Adipose tissue (tissue), 3 donors: ENCODE results near the gene HOXC10. TPM values are rescaled to one million over a fixed set of nuclear protein-coding genes. Genes with fewer than 3 reads are reported as not detected.

Source experiments
- H3K27ac ChIP-seq: one replicate; pipeline ENCODE4 v1.5.1; 2013; ENCODE audit warnings: low read depth, low read length
- WGBS, 3 donors: extraction: QIAGEN DNeasy Blood & Tissue Kit; methylation state at CpG; one replicate each; pipeline ENCODE4 v1.1.7; 2013; 5-methylcytosine and 5-hydroxymethylcytosine counted together
- polyA plus RNA-seq, 3 donors: library from polyadenylated mRNA; stranded (reverse); fragments of 200-250 nt; gene quantifications; one replicate each; pipeline ENCODE4 v1.2.3, GENCODE V29; 2013
- donor health status: healthy with polysubstance abuse.
- donor health status: Bipolar disorder and iron deficiency.
- donor health status: healthy.

Gene HOXC10
- polyA plus RNA-seq, 3 donors, result 0.22 to 0.63 TPM; not detected in 1

DNA sequence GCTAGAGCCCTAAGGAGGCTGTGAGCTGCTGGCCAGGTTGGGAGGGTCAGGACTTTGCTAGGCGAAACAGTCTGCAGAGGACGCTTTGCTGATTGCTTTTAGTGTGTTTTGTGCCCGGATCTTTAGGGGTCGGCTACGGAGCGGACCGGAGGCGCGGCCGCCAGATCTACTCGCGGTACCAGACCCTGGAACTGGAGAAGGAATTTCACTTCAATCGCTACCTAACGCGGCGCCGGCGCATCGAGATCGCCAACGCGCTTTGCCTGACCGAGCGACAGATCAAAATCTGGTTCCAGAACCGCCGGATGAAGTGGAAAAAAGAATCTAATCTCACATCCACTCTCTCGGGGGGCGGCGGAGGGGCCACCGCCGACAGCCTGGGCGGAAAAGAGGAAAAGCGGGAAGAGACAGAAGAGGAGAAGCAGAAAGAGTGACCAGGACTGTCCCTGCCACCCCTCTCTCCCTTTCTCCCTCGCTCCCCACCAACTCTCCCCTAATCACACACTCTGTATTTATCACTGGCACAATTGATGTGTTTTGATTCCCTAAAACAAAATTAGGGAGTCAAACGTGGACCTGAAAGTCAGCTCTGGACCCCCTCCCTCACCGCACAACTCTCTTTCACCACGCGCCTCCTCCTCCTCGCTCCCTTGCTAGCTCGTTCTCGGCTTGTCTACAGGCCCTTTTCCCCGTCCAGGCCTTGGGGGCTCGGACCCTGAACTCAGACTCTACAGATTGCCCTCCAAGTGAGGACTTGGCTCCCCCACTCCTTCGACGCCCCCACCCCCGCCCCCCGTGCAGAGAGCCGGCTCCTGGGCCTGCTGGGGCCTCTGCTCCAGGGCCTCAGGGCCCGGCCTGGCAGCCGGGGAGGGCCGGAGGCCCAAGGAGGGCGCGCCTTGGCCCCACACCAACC, 44.8 kb downstream of the HOXC10 start:
- no peak overlapping the region for H3K27ac ChIP-seq
- 17 to 40% (median 35%) methylated on average over 53 of the region's 53 CpGs for WGBS, 3 donors

DNA sequence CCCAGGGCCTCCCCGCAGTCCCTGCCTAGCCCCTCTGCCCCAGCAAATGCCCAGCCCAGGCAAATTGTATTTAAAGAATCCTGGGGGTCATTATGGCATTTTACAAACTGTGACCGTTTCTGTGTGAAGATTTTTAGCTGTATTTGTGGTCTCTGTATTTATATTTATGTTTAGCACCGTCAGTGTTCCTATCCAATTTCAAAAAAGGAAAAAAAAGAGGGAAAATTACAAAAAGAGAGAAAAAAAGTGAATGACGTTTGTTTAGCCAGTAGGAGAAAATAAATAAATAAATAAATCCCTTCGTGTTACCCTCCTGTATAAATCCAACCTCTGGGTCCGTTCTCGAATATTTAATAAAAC, 45.5 kb downstream of the HOXC10 start:
- 42 to 47% (median 44%) methylated on average over 7 of the region's 7 CpGs for WGBS, 3 donors
- no peak overlapping the region for H3K27ac ChIP-seq

DNA sequence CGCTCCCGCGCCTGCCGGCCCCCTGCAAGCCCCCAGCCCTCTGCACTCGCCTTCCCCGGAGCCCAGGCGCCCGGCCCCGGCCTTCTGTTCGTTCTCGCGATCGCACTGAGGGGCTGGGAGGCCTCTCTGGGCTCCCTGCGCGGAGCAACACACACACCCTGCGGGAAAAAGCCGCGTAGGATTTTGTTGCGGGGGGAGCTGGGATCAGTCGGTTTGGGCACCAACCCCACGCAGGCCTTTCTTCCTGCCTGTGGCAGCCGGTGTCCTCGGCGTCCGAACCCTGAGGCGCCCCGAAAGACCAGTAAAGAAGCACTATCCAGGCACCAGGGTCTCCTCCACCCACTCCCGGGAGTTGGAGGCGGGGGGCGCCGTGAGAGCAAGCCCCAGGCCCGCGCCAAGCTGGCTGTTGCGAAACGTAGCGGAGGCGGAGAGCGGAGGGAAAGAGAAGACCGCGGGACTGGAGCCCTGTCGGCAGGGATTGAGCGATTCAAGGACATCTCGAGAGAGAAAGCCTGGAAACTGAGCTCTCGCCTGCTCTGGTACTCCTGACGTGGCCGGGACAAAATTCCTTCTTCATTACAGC, 46.0 kb downstream of the HOXC10 start:
- H3K27ac ChIP-seq, result no peak overlapping the region
- 8 to 18% (median 17%) methylated on average over 46 of the region's 46 CpGs for WGBS, 3 donors

DNA sequence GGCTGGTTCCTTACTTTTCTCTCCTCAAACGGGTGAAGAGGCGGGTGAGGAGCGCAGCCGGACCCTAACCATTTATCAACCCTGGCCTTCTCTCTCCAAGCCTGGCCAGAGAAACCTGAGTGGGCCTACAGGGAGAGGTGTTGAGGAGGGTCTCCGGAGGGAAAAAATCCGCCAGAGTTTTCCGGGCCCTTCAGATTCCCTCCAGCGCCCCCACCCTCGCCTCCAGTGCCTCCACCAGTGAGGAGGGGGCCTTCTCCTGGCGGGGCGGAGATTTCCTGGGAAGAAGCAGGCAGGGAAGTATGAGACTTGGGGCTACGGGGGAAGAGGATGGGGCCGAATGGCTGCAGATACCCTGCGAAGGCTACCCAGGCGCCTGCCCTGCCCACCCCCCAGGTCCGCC, 46.5 kb downstream of the HOXC10 start:
- no peak overlapping the region for H3K27ac ChIP-seq
- WGBS, 3 donors, result 22 to 50% (median 45%) methylated on average over 16 of the region's 16 CpGs

DNA sequence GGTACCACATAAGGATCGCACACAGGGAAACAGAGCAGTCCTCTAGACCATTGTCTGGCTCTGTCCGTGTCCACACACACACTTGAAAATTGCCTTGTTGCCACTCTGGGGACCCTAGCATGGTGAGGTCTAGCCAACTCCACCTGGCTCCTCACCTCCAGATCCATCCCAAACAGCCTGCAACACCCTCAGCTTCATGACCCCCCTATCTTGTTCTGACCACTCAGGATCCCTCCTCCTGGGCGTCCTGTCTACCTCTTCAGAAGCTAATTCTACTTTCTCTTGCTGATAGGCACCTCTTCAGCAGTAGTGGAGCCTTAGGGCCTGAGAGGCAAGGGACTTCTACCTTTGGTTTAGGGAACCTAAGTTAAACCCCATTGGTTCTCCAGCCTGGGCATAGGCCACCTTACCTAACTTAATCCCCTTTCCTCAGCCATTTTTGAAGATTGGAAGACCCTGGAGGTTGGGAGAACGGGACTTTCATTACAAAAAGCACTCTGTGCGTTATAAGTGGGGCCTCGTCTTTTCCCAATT, 47.2 kb downstream of the HOXC10 start:
- no peak overlapping the region for H3K27ac ChIP-seq

DNA sequence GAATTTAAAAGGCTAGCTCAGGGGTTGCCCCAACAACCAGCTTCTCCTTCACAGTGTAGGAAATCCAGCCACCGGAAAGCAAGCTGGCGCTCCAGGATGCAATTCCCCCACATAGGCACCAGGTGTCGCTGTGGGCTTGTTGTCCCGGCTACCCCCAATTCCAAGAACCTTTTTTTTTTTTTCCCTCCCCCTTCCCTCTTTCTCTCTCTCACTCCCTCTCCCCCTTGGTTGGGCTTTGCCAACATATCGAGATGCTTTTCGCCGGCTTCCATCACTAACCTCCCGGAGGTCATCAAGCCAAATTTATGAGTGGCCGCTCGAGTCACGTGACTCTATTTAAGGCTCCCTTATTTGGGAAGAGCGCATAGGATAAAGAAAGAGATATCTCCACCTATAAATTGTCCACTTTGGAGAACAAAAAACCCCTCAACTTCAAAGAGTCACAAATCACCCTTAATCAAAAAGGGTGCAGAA, 47.7 kb downstream of the HOXC10 start, which contains the start of gene HOXC5:
Gene HOXC5 (plus strand): TSS at position 424 of the 474 bp plus-strand sequence. CDS start 73 bp downstream, outside the sequence.
- no peak within 1 kb of the TSS for H3K27ac ChIP-seq
- WGBS, 3 donors, result 2 to 3% (median 3%) methylated on average over 12 of the region's 12 CpGs

More for the DNA sequence above, 47.2 kb downstream of the HOXC10 start:
- 40 to 43% (median 42%) methylated on average over 6 of the region's 6 CpGs for WGBS, 3 donors

DNA sequence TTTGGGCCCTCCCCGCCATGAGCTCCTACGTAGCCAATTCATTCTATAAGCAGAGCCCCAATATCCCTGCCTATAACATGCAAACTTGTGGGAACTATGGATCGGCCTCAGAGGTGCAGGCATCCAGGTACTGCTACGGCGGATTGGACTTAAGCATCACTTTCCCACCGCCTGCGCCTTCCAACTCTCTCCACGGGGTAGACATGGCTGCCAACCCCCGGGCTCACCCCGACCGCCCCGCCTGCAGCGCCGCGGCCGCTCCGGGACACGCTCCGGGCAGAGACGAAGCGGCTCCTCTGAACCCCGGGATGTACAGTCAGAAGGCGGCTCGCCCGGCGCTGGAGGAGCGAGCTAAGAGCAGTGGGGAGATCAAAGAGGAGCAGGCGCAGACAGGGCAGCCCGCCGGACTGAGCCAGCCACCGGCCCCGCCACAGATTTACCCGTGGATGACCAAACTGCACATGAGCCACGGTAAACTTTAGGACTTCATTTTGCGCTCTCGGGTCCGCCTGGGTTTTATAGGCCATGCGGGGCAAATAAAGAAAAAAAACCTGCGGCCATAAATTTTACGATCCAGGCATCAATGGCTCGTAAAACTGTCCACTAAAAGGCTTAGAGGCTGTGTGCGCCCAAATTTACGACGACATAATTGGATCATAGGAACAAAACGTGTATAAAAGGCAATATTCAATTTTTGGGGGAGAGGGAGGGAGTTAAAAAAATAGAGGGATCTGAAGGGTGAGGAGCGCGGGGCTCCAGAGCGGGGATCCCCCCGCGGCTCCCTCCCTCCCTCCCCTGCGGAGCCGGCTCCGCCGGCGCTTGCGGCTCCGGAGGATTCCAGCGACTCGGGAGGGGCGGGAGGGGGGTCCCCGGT, 48.4 kb downstream of the HOXC10 start:
- no peak overlapping the region for H3K27ac ChIP-seq
- WGBS, 3 donors, result 1 to 2% (median 2%) methylated on average over 55 to 61 of the region's 61 CpGs

DNA sequence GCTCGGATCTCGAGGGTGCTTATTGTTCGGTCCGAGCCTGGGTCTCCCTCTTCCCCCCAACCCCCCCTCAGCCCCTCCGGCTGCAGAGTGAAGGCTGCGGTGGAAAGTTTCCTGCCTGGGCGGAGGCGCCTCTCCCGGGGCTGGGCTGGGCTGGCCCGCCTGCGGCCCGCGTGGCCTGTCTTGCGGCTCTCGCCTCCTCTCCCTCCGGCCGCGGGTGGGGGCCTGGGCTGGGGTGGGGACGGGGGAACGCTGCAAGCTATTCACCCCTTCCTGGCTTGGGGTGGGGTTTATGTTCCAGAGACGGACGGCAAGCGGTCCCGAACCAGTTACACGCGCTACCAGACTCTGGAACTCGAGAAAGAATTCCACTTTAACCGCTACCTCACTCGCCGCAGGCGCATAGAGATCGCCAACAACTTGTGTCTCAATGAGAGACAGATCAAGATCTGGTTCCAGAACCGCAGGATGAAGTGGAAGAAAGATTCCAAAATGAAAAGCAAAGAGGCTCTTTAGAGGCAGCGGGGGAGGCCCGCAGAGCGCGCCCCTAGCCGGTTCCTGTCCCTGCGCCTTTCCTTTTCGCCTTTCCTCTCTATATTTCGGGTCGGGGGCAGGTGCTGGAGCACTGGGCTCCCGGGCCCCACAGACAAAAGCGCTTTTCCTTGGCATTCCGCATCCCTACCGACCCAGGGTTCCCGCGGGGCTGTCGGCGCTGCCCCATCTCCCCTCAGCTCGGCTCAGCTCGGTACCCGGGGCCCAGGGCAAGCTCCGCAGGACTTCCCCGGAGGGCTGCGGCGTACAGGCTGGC, 49.2 kb downstream of the HOXC10 start:
- 9 to 27% (median 14%) methylated on average over 45 to 57 of the region's 57 CpGs for WGBS, 3 donors
- no peak overlapping the region for H3K27ac ChIP-seq

DNA sequence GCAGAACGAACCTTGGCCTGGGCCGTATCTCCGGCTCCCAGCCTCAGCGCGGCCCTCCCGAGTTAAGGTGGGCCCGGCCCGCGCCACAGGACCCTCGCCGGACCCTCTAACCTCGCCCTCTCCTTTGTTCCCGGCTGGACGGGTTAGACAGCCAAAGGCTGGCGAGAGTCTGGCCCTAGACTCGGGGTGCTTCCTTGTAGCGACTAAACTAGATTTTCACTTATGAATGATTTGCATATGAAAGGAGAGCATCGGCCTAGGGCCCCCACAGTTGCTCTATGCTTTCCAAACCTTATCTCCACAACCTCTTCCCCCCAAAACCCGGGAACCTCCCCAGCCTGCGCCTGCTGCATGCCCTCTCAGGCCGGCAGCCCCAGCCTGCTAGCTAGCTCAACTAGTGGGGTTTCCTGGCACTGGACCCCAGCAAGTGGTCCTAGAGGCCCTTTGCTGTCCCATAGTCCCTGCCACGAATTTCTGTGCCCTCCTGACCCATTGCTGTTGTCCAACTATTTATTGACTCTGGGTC, 49.9 kb downstream of the HOXC10 start:
- WGBS, 3 donors, result 39 to 59% (median 44%) methylated on average over 21 to 22 of the region's 22 CpGs
- no peak overlapping the region for H3K27ac ChIP-seq

DNA sequence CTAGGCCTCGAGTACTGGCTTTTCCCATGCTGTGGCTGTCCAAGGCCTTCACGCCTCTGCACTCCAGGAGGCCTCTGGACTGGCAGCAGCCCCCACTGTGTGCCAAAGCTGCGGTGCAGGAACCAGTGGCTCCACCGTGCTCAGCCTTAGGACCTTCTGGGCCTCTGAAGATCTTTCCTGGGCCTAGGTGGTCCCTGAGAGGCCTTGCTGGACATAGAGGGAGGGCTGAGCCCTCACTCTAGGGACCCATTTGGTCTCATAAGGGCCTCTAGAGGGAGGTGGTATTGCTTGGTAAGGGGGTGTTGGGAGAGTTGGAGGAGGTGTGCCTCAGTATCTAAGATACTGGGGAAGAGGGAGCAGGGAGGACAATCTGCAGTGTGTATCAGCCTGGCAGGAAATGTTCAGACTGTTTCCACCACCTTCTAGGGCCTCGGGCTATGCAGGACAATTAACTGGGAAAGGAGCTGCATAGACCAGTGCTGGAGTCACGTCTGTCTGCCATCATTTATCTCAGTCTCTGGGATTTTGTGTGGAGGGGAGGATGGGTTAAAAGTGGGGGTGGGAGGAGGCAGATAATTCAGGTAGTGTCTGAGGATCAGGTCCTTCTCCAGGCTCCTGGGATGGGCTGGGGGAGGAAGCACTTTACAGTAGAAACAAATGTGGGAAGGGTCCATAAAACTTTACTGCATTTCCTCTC, 50.8 kb downstream of the HOXC10 start:
- no peak overlapping the region for H3K27ac ChIP-seq
- 71 to 77% (median 76%) methylated on average over 6 of the region's 6 CpGs for WGBS, 3 donors

DNA sequence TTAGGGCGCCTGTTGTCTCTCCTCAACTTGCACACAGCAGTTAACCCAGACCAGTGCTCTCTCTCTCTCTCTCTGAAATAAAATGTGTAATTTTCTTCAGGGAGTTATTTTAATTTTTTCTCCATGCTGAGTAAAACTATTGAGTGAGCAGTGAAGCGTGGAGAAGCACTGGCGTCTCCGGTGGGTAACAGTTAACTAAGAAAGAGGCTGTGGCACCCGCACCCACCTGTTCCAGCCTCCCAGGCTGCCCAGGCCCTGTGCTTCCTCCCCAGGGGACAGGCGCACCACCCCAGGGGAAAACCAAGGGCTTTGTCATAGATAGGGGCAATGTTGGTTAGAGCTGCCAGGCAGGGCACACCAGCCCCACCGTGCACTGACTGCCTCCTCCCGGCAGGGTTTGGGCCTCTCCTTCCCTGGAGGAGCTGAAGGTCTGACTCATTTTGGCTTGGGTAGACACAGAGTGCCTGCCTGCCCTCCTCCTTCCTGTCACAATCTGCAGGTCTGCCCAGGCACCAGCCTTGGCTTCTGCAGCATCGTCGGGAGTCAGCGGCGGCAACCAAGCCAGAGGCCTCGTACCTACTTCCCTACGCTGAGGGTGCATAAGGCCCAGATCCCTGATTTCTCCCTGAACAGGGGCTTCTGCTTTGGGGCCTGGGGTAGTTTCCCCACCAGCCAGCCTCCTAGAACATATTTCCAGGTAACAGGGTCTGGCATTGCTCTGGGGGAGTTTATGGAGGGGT, 51.8 kb downstream of the HOXC10 start:
- H3K27ac ChIP-seq, result no peak overlapping the region
- 56 to 70% (median 64%) methylated on average over 14 of the region's 14 CpGs for WGBS, 3 donors

DNA sequence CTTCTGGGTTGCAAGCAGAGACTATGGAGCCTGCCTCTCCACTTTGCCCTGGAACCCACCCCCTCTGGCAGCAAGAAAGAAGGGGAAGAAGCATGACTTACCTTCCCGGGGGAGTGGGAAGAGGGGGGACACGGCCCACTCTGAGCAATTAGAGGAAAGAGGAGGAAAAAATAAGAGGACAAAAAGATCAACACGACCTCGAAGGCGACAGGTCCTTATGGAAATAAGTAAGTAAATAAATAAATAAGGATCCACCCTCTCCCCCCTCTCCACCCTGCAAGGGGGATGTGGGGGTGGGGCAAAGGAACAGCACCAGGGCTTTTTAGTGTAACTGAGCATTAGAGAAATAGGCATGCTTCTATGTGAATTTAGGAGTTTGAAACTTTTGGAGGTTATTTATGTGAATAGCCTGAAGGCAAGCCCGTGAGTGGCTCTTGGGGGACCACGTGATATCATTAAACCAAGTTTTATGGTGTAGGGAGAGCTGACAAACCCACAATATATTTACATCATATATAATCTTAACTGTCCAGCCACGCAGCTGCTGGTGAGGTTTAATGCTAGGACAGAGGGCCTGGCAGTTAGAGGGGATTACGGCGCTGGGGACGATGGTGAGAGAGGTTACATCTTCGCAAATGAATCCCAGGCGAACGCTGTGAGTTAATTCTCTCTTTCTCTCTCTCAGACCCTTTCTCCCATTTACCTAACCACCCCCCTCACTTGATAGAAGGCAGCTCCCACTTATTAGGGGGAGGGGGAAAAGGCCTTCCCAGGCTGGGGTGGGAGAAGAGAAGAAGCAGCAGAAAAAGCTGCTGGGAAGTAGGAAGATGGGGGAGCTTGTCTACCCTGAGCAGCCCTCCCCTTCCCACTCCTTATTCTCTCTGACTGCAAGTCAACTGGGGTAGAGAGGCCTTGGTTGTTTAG, 52.7 kb downstream of the HOXC10 start:
- WGBS, 3 donors, result 47 to 58% (median 54%) methylated on average over 14 of the region's 14 CpGs
- no peak overlapping the region for H3K27ac ChIP-seq

DNA sequence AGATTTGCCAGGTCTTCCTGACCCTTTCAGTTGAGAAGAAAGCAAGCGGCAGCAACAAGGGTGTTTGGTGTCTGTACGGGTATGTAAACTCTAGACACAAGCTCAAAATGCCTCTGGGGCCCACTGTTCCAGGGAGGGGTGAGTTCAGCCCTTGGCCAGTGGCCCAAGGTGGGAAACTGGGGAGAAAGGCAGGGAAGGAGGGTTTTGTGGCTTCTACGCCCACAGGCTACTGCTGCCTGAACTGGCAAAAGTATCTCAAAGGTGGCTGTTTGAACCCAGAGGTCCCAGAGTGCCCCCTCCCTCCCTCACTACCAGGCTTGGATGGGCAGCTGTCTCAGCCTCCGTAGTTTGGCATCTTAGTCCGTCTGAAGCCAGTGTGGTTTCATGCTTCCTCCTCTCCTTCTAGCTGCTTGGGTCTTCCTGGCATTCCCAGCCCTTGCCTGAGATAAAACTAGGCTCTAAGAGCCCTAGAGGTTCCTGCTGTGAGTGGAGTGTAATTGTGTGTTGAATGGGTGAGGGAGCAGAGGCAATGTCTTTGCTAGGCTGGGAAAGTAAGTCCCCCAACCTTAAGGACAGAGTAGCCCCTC, 53.4 kb downstream of the HOXC10 start:
- H3K27ac ChIP-seq, result no peak overlapping the region
- WGBS, 3 donors, result 46 to 58% (median 50%) methylated on average over 5 of the region's 5 CpGs

DNA sequence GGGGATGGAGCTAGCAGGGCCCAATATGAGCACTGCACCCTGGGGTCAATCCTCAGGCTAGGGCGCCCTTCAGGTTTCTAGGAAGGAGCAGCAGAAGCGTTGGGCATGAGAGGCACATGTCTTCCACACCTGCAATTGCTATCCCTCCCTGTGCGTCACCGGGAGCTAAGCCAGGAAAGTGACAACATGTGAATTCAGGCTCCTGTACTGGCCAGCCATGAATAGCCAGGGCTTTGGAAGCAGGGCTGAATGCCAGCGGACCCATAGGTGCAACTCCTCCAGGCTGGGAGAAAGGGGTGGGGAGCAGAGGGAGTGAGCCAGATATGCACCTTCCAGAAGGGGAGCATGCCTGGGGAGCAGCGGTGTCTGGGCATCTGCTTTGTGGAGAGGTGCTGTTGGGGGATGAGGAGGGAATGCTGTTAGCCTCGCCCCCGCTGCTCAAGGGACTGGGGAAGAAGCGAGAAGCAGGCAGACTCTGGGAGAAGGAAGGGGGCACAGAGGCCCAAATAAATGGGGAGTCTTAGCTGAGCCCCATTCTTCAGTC, 54.0 kb downstream of the HOXC10 start:
- WGBS, 3 donors, result 17 to 45% (median 44%) methylated on average over 9 of the region's 9 CpGs

More for the DNA sequence above, 54.0 kb downstream of the HOXC10 start:
- H3K27ac ChIP-seq, result no peak overlapping the region
